Ammon's horn (tissue), 1 donor: ENCODE data around the gene CTSE.

Experiments used
- DNase-seq: peaks from one replicate; pipeline ENCODE4 v3.0.0-alpha.2; 2016; ENCODE audit warnings: low spot score

CTSE gene

GRCh38 chr1:206049919-206050600, 26.4 kb upstream of the CTSE start:
- no peak for DNase-seq

DNA sequence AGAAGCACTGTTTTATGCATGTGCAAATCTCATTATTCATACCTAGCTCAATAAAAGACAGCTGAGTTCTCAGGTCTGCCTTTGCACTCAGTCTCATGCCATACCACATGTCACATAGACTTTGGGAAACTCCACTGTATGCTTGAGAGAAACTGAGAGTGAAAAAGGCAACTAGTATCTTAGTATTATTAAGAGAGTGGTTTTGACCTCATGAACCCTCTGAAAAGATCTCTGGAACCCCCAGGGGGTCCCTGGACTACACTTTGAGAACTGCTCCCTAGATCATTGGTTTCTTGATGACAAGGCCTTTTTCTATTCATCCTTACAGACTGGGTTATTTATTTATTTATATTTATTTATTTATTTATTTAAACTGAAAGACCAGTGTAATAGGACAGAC, 25.6 kb upstream of the CTSE start:
- no peak for DNase-seq

- DNase-seq = peak; percentile 30
These were observed 24.9 kb upstream of the CTSE start for GRCh38 chr1:206048582-206048981.

GRCh38 chr1:206047271-206047670, 23.6 kb upstream of the CTSE start:
- DNase-seq = no peak

- no peak for DNase-seq
These were observed 17.9 kb upstream of the CTSE start for GRCh38 chr1:206041640-206042039.

- DNase-seq = no peak
These were observed 16.6 kb upstream of the CTSE start for GRCh38 chr1:206040328-206040727.

GRCh38 chr1:206039046-206039973, 15.6 kb upstream of the CTSE start:
- no peak for DNase-seq

GRCh38 chr1:206037581-206037980, 13.9 kb upstream of the CTSE start:
- DNase-seq = no peak

GRCh38 chr1:206036663-206037455, 13.2 kb upstream of the CTSE start:
- DNase-seq = no peak

DNA sequence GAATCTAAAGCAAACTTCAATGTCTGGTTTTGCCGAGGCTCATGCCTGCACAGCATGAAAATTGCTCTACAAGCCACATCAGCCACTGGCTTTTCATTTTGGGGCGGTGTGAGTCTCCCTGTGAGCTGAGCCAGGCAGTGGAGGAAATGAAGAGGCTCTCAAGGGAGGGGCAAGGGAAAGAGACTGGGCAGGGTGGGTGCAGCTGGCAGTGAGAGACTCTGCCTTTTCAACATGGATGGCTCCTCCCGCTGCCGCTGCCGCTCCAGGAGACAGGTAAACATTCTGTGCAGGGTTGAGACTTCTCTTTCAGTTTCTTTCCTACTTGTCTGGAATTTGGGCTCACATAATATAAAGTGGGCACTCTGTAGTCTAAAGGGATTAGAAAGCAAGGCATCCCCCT, 11.3 kb upstream of the CTSE start:
- DNase-seq = no peak

DNA sequence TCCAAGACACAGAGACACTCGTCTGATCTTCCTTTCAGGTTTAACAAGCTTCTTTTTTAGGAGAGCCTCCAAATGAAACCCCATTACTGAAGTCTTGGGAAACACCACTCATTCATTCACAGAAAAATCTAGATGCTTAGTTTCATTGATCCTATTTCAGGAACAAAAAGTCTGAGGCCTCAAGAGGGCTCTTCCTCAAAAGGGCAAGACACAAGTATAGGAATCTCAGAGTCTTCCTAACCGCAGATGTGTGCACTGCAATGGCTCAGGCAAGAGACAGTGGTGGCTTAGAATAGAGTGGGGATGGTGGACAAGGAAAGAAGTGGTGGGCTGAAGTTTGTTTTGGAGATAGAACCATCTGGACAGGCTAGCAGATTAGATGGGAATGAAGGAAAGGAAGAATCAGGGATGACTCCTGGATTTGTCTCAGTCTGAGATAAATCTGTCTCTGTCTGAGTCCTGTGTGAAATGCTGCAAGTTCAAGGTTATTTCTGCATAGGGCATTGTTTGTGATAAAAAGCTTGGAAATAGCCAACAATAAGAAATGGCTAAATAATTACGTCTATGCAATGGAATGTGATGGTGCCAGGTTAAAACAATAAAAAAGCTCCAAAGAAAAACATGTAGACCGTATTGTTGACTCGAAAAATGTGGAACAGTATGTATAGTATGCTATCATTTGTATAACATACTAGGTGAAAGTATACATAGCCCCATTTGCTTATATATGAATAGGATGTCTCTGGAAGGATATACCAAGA, 8.9 kb upstream of the CTSE start:
- DNase-seq = peak; percentile 38

DNA sequence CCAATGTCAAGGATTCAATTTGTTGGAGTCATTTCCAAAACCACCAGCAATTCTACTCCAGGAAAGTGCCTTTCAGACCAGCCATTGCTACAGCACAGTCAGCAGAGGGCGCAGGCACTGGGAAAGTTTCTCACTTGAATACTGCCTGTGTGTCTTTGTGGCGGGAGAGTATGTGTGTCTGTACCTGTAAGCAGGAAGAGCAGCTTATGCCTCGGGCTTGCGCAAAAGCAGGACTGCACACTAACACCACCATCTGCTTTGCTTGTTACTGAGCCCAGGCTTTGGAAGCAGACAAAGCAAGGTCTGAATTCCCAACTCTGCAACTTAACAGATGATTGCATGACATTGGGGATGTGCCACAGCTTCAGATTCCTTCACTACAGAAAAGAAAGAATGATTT, 7.0 kb upstream of the CTSE start:
- DNase-seq = peak; percentile 88

- DNase-seq = no peak
These were observed 6.5 kb upstream of the CTSE start for GRCh38 chr1:206030191-206030590.

DNA sequence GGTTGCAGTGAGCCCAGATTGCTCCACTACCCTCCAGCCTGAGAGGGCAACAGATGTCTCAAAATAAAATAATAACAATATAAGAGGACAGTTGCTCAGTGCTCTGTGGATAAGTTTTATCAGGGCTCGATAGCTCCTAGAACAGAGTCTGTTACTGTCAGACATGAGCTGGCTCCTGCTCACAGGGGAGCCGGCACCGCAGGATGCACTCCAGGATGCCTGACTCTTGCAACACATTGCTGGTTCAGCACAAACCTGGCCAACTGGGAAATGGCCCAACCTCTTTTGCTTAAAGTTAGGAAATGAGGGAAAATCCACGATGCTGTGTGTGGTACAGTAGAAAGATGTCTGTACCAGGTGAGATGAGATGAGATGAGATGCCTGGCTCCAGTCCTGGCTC, 5.8 kb upstream of the CTSE start:
- no peak for DNase-seq

DNA sequence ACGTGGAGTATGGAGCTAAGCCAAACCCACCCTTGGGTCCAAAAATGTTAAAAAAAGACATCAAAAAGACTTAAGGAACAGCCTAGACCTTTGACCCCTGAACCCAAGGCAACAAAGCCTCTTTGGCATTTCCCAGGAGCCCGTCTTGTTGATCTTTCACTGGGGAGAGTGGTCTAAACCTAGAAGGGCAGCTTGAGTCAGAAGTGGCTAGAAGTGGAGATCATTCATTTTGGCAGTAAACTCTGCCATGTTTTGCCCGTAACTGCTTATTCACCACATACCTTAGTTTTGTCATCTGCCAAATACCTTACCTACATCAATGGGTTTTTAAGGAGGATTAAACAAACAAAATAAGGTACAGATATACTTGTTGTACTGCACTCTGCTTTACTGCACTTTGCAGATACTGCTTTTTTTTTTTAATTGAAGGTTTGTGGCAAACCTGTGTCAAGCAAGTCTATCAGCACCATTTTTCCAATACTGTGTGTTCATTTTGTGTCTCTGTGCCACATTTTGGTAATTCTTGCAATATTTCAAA, 1.7 kb upstream of the CTSE start:
- DNase-seq = no peak

DNA sequence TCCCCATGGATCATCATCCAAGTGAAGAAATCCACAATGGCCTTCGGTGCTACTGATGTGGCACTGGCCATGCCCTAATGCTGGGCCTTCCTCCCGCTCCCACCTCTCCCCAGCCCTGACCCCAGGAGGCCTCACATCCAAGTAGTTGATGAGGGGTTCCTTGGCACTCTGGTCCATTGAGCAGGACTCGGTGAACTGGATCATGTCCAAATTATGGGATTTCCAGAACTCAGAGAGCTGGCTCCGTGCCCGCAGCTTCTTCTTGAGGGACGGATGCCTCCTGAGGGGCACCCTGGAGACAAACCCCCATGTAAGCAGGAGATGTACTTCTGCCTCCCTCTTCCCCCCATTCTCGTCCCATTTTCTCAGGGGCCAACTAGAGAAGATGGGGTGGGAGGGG, 929 bp downstream of the CTSE start:
- no peak for DNase-seq

DNA sequence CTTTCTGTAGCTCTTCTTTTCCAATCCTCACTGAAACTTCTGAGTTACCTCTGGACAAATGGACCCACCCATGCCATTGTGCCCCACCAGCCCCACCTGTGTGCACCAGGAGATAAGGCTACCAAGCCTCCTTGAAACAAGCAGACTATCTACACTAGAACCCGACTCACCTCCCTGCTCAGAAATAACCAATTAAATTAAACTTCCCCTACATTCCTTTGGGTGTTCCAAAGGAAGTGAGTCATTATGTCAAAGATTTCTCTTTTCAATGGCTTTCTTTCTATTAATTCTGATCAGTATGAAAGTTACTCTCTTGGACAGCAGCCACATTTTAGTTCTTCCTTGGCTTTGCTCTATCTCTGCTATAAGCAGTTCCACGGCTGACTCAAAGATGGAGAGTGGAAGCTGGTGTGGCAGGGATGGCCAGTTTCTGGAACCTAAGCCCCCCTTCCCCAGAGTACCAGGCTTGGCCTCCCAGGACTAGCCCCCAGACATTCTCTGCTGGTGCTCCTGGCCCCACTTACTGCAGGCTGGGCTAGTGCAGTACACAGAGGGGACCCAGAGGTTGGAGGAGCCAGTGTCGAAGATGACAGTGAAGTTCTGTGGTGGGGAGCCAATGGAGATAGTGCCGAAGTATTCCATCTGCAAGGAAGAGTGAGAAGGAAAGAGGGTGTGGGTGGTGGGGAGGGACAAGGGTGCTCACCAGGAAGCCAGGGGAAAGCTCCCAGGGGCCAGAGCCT, 1.9 kb downstream of the CTSE start:
- no peak for DNase-seq

GRCh38 chr1:206021008-206021625, 2.6 kb downstream of the CTSE start:
- no peak for DNase-seq

- no peak for DNase-seq
These were observed 3.2 kb downstream of the CTSE start for GRCh38 chr1:206020393-206021007.

DNA sequence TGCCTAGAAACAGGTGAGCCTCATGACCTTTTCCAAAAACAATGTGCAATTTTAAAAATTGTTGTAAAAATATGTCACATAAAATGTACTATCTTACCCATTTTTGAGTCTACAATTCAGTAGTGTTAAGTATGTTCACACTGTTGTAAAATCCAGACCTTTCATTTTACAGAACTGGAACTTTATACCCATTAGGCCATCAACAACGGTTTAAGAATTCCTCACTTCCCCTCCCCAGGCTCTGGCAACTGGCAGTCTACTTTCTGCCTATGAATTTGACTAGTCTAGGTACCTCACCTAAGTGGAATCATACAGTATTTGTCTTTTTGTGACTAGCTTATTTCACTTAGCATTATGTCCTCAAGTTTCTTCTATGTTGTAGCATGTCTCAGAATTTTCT, 8.6 kb downstream of the CTSE start:
- no peak for DNase-seq
